Fibroblast of villous mesenchyme (primary cell): ENCODE data around the gene SDHD. TPM values are rescaled to one million over a fixed set of nuclear protein-coding genes. Genes with fewer than 3 reads are reported as not detected.

Source experiments
- DNase-seq: peaks from one replicate; pipeline ENCODE4 v3.0.0-alpha.2; 2010; ENCODE audit warnings: low read depth
- H3K4me3 ChIP-seq: 2 replicates; pipeline ENCODE4 v1.5.1; 2011; ENCODE audit warnings: low read depth, mild to moderate bottlenecking, low read length
- total RNA-seq: library from RNA; depleted of rRNA; stranded (reverse); fragments of >200 nt; gene quantifications from 2 replicates; pipeline ENCODE4 v1.2.3, GENCODE V29; 2012
- TF ChIP-seq, protein P1 (sequence below): IDR thresholded peaks from 2 replicates; pipeline ENCODE4 v1.5.1; 2012; ENCODE audit warnings: low read depth, mild to moderate bottlenecking, low read length; ENCODE audit not compliant: insufficient read depth

SDHD gene
- total RNA-seq, 1 donor, result 140 TPM

DNA sequence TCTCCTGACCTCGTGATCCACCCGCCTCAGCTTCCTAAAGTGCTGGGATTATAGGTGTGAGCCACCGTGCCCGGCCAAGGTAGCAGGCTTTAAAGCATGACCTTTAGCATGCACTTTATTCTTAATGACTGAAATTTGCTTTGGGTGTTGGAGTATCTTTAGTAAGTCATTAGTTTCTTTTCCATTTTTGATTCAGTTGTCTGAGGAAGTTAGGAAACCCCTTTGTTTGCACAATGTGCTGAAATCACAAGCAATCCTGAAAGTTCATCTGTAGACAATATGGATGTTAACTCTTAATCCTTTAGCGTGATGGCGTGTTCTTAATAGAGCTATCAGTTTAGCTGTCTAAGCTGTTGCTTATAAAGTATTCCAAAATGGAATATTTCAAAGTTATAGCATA lies 16.8 kb downstream of the SDHD start:
- TF ChIP-seq, protein P1, sequence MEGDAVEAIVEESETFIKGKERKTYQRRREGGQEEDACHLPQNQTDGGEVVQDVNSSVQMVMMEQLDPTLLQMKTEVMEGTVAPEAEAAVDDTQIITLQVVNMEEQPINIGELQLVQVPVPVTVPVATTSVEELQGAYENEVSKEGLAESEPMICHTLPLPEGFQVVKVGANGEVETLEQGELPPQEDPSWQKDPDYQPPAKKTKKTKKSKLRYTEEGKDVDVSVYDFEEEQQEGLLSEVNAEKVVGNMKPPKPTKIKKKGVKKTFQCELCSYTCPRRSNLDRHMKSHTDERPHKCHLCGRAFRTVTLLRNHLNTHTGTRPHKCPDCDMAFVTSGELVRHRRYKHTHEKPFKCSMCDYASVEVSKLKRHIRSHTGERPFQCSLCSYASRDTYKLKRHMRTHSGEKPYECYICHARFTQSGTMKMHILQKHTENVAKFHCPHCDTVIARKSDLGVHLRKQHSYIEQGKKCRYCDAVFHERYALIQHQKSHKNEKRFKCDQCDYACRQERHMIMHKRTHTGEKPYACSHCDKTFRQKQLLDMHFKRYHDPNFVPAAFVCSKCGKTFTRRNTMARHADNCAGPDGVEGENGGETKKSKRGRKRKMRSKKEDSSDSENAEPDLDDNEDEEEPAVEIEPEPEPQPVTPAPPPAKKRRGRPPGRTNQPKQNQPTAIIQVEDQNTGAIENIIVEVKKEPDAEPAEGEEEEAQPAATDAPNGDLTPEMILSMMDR, result no peak
- no peak for DNase-seq
- no peak overlapping the region for H3K4me3 ChIP-seq

GRCh38 chr11:112106070-112106469 lies 19.4 kb downstream of the SDHD start:
- no peak overlapping the region for H3K4me3 ChIP-seq
- TF ChIP-seq, protein P1, result no peak
- DNase-seq, result no peak

DNA sequence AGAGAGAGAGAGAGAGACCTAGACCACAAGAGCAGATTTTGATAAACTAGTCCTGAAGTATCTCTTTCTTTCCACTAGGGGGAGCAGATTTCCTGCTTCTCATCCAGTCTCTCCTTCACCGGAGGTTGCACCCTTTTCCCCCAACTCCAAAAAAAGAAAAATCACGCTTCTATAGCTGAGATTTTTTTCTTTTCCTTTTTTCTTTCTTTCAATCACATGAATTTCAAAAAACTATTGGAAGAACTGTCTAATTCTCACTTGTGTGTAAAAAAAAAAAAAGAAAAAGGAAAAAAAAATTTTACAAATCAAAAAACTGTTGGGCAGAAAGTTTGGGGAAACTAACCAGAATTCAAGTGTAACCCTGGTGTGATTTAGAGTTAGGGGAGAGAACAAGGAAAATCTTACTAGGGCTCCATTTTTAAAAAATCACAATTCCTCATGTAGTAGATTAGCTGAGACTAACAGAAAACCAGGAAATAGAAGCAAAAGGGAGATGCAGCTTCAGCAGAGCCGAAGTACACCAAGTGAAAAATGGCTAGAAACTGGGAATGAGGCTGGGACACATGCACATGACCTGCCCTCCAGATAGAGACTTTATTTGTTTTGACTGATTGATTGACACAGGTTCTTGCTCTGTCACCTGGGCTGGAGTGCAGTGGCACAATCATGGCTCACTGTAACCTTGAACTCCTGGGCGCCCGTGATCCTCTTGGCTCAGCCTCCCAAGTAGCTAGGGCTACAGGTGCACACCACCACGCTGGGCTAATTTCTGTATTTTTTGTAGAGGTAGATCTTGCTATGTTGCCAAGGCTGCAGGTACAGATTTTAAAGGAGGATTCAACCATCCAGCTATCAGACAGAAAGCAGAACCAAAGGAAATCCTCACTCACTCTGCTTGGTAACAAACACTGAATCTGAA lies 27.1 kb downstream of the SDHD start:
- TF ChIP-seq, protein P1, result peak; percentile 67
- H3K4me3 ChIP-seq, result no peak overlapping the region
- peak; percentile 71 for DNase-seq

GRCh38 chr11:112114460-112114859 lies 27.8 kb downstream of the SDHD start:
- H3K4me3 ChIP-seq, result no peak overlapping the region
- TF ChIP-seq, protein P1, result no peak
- no peak for DNase-seq

- no peak overlapping the region for H3K4me3 ChIP-seq
- DNase-seq, result no peak
- TF ChIP-seq, protein P1, result no peak
Measured at GRCh38 chr11:112115386-112115785, 28.7 kb downstream of the SDHD start.

DNA sequence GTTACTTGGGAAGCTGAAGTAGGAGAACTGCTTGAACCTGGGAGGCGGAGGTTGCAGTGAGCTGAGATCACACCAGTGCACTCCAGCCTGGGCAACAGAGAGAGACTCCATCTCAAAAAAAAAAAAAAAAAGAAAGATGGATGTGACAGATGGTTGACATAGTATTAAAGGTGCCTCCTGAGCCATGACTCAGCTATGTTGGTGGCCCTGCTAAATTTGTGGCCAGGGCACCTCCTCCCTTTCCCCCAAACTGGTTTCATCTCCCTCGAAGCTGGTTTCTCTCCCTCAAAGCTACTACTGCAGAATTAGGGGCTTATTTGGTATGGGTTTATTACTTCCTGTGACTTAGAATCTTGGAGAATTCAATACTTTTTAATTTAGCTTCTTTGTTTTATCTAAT lies 31.5 kb downstream of the SDHD start:
- H3K4me3 ChIP-seq, result no peak overlapping the region
- no peak for DNase-seq
- TF ChIP-seq, protein P1, result no peak
